ENCODE results near the gene AS3MT. TPM values are rescaled to one million over a fixed set of nuclear protein-coding genes. Genes with fewer than 3 reads are reported as not detected.

Gene AS3MT
- total and polyA plus RNA-seq, 10 of the 15 experiments (the other 5 are each of a cell fraction or from before 2014, with no cell fraction given), result 0.11 to 1.0 (median 0.39) TPM; not detected in 2

DNA sequence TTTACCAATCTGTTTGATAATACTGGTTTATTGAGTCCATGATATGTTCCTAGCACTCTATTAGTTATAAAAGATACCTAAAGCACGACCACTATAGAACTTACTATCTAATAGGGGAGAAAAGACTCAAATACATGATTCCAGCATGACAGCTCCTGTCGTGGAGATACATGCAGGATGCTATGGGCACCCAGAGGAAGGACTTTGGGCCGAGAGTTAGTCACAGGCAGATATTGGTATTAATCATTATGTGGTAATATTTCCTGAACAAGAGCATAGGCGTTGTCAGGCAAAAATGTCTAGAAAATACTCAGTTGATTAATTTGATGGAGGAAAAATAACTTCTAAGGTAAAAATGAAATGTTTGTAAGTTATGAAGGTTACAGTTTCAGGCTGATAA, 80.6 kb downstream of the AS3MT start (continued):
- TF ChIP-seq, protein P1, sequence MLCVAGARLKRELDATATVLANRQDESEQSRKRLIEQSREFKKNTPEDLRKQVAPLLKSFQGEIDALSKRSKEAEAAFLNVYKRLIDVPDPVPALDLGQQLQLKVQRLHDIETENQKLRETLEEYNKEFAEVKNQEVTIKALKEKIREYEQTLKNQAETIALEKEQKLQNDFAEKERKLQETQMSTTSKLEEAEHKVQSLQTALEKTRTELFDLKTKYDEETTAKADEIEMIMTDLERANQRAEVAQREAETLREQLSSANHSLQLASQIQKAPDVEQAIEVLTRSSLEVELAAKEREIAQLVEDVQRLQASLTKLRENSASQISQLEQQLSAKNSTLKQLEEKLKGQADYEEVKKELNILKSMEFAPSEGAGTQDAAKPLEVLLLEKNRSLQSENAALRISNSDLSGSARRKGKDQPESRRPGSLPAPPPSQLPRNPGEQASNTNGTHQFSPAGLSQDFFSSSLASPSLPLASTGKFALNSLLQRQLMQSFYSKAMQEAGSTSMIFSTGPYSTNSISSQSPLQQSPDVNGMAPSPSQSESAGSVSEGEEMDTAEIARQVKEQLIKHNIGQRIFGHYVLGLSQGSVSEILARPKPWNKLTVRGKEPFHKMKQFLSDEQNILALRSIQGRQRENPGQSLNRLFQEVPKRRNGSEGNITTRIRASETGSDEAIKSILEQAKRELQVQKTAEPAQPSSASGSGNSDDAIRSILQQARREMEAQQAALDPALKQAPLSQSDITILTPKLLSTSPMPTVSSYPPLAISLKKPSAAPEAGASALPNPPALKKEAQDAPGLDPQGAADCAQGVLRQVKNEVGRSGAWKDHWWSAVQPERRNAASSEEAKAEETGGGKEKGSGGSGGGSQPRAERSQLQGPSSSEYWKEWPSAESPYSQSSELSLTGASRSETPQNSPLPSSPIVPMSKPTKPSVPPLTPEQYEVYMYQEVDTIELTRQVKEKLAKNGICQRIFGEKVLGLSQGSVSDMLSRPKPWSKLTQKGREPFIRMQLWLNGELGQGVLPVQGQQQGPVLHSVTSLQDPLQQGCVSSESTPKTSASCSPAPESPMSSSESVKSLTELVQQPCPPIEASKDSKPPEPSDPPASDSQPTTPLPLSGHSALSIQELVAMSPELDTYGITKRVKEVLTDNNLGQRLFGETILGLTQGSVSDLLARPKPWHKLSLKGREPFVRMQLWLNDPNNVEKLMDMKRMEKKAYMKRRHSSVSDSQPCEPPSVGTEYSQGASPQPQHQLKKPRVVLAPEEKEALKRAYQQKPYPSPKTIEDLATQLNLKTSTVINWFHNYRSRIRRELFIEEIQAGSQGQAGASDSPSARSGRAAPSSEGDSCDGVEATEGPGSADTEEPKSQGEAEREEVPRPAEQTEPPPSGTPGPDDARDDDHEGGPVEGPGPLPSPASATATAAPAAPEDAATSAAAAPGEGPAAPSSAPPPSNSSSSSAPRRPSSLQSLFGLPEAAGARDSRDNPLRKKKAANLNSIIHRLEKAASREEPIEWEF (IDR thresholded peaks at IDR 0.05; ENCODE audit: insufficient replicate concordance, low read depth, low read length), result no peak
- TF ChIP-seq SRF (IDR thresholded peaks at IDR 0.05; ENCODE audit: low read depth in 2 of 2, low read length in 2 of 2) (no peak), NFXL1 (IDR thresholded peaks at IDR 0.05; ENCODE audit: borderline replicate concordance) (no peak), MYB (IDR thresholded peaks at IDR 0.05; ENCODE audit: borderline replicate concordance, low read depth, low read length) (no peak), STAT3 (IDR thresholded peaks at IDR 0.05; ENCODE audit: low read depth, low read length) (no peak), NBN (IDR thresholded peaks at IDR 0.05) (no peak)
- TF ChIP-seq, protein P2, sequence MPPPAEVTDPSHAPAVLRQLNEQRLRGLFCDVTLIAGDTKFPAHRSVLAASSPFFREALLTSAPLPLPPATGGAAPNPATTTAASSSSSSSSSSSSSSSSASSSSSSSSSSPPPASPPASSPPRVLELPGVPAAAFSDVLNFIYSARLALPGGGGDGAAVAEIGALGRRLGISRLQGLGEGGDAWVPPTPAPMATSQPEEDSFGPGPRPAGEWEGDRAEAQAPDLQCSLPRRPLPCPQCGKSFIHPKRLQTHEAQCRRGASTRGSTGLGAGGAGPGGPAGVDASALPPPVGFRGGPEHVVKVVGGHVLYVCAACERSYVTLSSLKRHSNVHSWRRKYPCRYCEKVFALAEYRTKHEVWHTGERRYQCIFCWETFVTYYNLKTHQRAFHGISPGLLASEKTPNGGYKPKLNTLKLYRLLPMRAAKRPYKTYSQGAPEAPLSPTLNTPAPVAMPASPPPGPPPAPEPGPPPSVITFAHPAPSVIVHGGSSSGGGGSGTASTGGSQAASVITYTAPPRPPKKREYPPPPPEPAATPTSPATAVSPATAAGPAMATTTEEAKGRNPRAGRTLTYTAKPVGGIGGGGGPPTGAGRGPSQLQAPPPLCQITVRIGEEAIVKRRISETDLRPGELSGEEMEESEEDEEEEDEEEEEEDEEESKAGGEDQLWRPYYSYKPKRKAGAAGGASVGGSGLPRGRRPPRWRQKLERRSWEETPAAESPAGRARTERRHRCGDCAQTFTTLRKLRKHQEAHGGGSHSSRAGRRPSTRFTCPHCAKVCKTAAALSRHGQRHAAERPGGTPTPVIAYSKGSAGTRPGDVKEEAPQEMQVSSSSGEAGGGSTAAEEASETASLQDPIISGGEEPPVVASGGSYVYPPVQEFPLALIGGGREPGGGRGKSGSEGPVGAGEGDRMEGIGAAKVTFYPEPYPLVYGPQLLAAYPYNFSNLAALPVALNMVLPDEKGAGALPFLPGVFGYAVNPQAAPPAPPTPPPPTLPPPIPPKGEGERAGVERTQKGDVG (CRISPR knock-in tag; IDR thresholded peaks at IDR 0.05), result no peak
